H9 (cell line): ENCODE results near the gene UBE2Q1. TPM values are rescaled to one million over a fixed set of nuclear protein-coding genes. Genes with fewer than 3 reads are reported as not detected.

Experiments used
- DNase-seq: peaks from one replicate; pipeline ENCODE4 v3.0.0-alpha.2; 2017
- H2AFZ ChIP-seq: one replicate; pipeline ENCODE4 v1.6.1; 2013; ENCODE audit warnings: mild to moderate bottlenecking, low read length, control low read depth, moderate library complexity
- H2AK5ac ChIP-seq: 2 replicates; pipeline ENCODE4 v1.6.1; 2013; ENCODE audit warnings: low read length, control low read depth, mixed read lengths; ENCODE audit not compliant: insufficient read length
- H2BK120ac ChIP-seq: one replicate; pipeline ENCODE4 v1.6.1; 2013; ENCODE audit warnings: low read depth, mild to moderate bottlenecking, low read length, control low read depth, inconsistent platforms; ENCODE audit not compliant: poor library complexity, severe bottlenecking
- H2BK12ac ChIP-seq: 2 replicates; pipeline ENCODE4 v1.6.1; 2013; ENCODE audit warnings: low read length, control low read depth, mixed read lengths, low read depth; ENCODE audit not compliant: insufficient read length
- H2BK15ac ChIP-seq: 2 replicates; pipeline ENCODE4 v1.6.1; 2013; ENCODE audit warnings: low read depth, low read length, control low read depth
- H2BK20ac ChIP-seq: one replicate; pipeline ENCODE4 v1.6.1; 2013; ENCODE audit warnings: low read depth, mild to moderate bottlenecking, low read length, control low read depth, inconsistent platforms; ENCODE audit not compliant: poor library complexity, severe bottlenecking
- H2BK5ac ChIP-seq: 2 replicates; pipeline ENCODE4 v1.6.1; 2013; ENCODE audit warnings: low read length, control low read depth, mixed read lengths; ENCODE audit not compliant: insufficient read length
- H3K14ac ChIP-seq: 2 replicates; pipeline ENCODE4 v1.6.1; 2013; ENCODE audit warnings: low read length, control low read depth; ENCODE audit not compliant: insufficient read depth
- H3K18ac ChIP-seq: 2 replicates; pipeline ENCODE4 v1.6.1; 2013; ENCODE audit warnings: low read depth, mild to moderate bottlenecking, mixed read lengths, low read length, control low read depth; ENCODE audit not compliant: insufficient read length
- H3K23ac ChIP-seq: 2 replicates; pipeline ENCODE4 v1.6.1; 2013; ENCODE audit warnings: low read length, control low read depth, mixed read lengths, low read depth; ENCODE audit not compliant: insufficient read length
- H3K23me2 ChIP-seq: 2 replicates; pipeline ENCODE4 v1.6.1; 2013; ENCODE audit warnings: low read depth, mild to moderate bottlenecking, mixed read lengths, low read length, control low read depth; ENCODE audit not compliant: insufficient read length, poor library complexity, severe bottlenecking
- H3K27ac ChIP-seq: 2 replicates; pipeline ENCODE4 v1.5.1; 2013; ENCODE audit warnings: low read length, control low read depth, mixed read lengths, low read depth; ENCODE audit not compliant: insufficient read length
- H3K27me3 ChIP-seq: 2 replicates; pipeline ENCODE4 v1.6.1; 2013; ENCODE audit warnings: low read length, control low read depth, inconsistent platforms; ENCODE audit not compliant: insufficient read depth
- H3K4ac ChIP-seq: 2 replicates; pipeline ENCODE4 v1.6.1; 2013; ENCODE audit warnings: low read depth, mild to moderate bottlenecking, control low read depth, inconsistent platforms, low read length, moderate library complexity
- H3K4me1 ChIP-seq: 2 replicates; pipeline ENCODE4 v1.6.1; 2013; ENCODE audit warnings: low read length, control low read depth, inconsistent platforms; ENCODE audit not compliant: insufficient read depth
- H3K4me2 ChIP-seq: 2 replicates; pipeline ENCODE4 v1.6.1; 2013; ENCODE audit warnings: low read length, control low read depth, mixed read lengths; ENCODE audit not compliant: insufficient read length, insufficient read depth
- H3K56ac ChIP-seq: 2 replicates; pipeline ENCODE4 v1.6.1; 2013; ENCODE audit warnings: low read depth, mild to moderate bottlenecking, mixed read lengths, low read length, control low read depth; ENCODE audit not compliant: insufficient read length
- H3K79me1 ChIP-seq: 2 replicates; pipeline ENCODE4 v1.6.1; 2013; ENCODE audit warnings: low read depth, mild to moderate bottlenecking, moderate library complexity, low read length, control low read depth, inconsistent platforms; ENCODE audit not compliant: insufficient read depth, poor library complexity, severe bottlenecking
- H3K79me2 ChIP-seq: 2 replicates; pipeline ENCODE4 v1.6.1; 2013; ENCODE audit warnings: low read length, control low read depth, inconsistent platforms; ENCODE audit not compliant: insufficient read depth
- H3K9ac ChIP-seq: 2 replicates; pipeline ENCODE4 v1.6.1; 2013; ENCODE audit warnings: low read length, control low read depth, mixed read lengths; ENCODE audit not compliant: insufficient read length; ENCODE audit errors: extremely low read depth
- H3K9me3 ChIP-seq: one replicate; pipeline ENCODE4 v1.6.1; 2013; ENCODE audit warnings: low read depth, low read length, inconsistent platforms; ENCODE audit not compliant: control insufficient read depth
- H3T11ph ChIP-seq: one replicate; pipeline ENCODE4 v1.6.1; 2013; ENCODE audit warnings: mild to moderate bottlenecking, low read length, control low read depth, inconsistent platforms
- H4K20me1 ChIP-seq: one replicate; pipeline ENCODE4 v1.6.1; 2013; ENCODE audit not compliant: control insufficient read depth, insufficient read length, insufficient read depth
- H4K5ac ChIP-seq: 2 replicates; pipeline ENCODE4 v1.6.1; 2013; ENCODE audit warnings: low read depth, mild to moderate bottlenecking, mixed read lengths, low read length, control low read depth; ENCODE audit not compliant: insufficient read length
- H4K8ac ChIP-seq: replicated peaks from 2 replicates; pipeline ENCODE4 v1.6.1; 2013; ENCODE audit warnings: low read length, control low read depth, mixed read lengths, low read depth; ENCODE audit not compliant: insufficient read length
- H4K91ac ChIP-seq: 2 replicates; pipeline ENCODE4 v1.6.1; 2013; ENCODE audit warnings: low read depth, mild to moderate bottlenecking, moderate library complexity, mixed read lengths, low read length, control low read depth; ENCODE audit not compliant: insufficient read length
- H3K27ac Mint-ChIP-seq, 3 experiments: 2 replicates in 2 of 3; 3 replicates in 1 of 3; pipeline ENCODE4 v1.8.0; 2020 to 2021; ENCODE audit warnings: mixed read lengths in 3 of 3, mild to moderate bottlenecking in 1 of 3, moderate library complexity in 1 of 3
- H3K27me3 Mint-ChIP-seq: 2 replicates; pipeline ENCODE4 v1.8.0; 2021; ENCODE audit warnings: low read depth, mild to moderate bottlenecking, moderate library complexity, mixed read lengths
- H3K36me3 Mint-ChIP-seq, 3 experiments: 2 replicates in 2 of 3; 3 replicates in 1 of 3; pipeline ENCODE4 v1.8.0; 2020 to 2021; ENCODE audit warnings: low read depth in 3 of 3, mixed read lengths in 3 of 3; ENCODE audit not compliant: insufficient read depth in 1 of 3
- H3K4me1 Mint-ChIP-seq, 2 experiments: 2 replicates each; pipeline ENCODE4 v1.8.0; 2020; ENCODE audit warnings: mixed read lengths in 2 of 2
- H3K4me3 Mint-ChIP-seq, 2 experiments: 2 replicates in 1 of 2; 3 replicates in 1 of 2; pipeline ENCODE4 v1.8.0; 2020 to 2021; ENCODE audit warnings: mild to moderate bottlenecking in 2 of 2, mixed read lengths in 2 of 2, moderate library complexity in 1 of 2
- H3K9me3 Mint-ChIP-seq, 2 experiments: 2 replicates in 1 of 2; 3 replicates in 1 of 2; pipeline ENCODE4 v1.8.0; 2020; ENCODE audit warnings: mild to moderate bottlenecking in 2 of 2, mixed read lengths in 2 of 2, moderate library complexity in 1 of 2
- WGBS: extraction: QIAGEN DNeasy Blood & Tissue Kit; methylation state at CpG from one replicate; pipeline ENCODE4 v1.1.7; 2013; ENCODE audit warnings: missing lambda C conversion rate, low lambda C conversion rate, mixed read lengths; ENCODE audit not compliant: insufficient read length; ENCODE audit errors: extremely low coverage; 5-methylcytosine and 5-hydroxymethylcytosine counted together
- total RNA-seq: library from RNA; stranded (reverse); gene quantifications from 2 replicates; pipeline ENCODE4 v1.2.1, GENCODE V29; 2021
- TF ChIP-seq, protein P1 (sequence below): fragments of 200-600 bp; sonication (generic); conservative IDR thresholded peaks from 3 replicates; pipeline ENCODE4 v1.8.0; 2021; ENCODE audit warnings: antibody characterized with exemption, mild to moderate bottlenecking

The UBE2Q1 gene
- total RNA-seq, 1 experiment from 2014 or later = 108 TPM

DNA sequence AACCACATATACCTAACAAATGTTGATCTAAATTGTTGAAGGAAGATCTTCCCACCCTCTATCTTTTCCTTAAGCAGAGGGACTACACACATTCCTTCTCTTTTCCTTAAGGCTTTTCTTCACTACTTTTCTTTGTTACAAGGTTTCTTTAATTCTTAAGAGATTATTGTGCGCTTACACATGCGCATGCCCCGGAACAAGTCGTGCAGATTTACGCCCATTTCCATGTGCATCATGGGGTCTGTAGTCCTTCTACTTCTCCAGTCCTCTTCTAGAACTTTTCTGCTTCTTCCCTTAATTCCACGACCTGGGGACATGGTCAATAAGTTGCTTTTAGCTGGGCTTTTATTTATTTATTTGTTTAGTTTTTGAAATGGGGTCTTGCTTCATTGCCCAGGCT lies 7.4 kb upstream of the UBE2Q1 start:
- no peak overlapping the region for H2BK5ac ChIP-seq
- H3K4me2 ChIP-seq = no peak overlapping the region
- no peak overlapping the region for H2BK15ac ChIP-seq
- H3K79me2 ChIP-seq = no peaks in the 10 kb centered on the region
- no peak overlapping the region for H3K4me3 Mint-ChIP-seq
- H3K4me1 Mint-ChIP-seq = peaks cover 18 to 20% of the 10 kb centered on the region in 2 experiments
- no peak overlapping the region for H2BK120ac ChIP-seq
- no peak overlapping the region for H3K9ac ChIP-seq
- no peak overlapping the region for H3T11ph ChIP-seq
- TF ChIP-seq, protein P1, sequence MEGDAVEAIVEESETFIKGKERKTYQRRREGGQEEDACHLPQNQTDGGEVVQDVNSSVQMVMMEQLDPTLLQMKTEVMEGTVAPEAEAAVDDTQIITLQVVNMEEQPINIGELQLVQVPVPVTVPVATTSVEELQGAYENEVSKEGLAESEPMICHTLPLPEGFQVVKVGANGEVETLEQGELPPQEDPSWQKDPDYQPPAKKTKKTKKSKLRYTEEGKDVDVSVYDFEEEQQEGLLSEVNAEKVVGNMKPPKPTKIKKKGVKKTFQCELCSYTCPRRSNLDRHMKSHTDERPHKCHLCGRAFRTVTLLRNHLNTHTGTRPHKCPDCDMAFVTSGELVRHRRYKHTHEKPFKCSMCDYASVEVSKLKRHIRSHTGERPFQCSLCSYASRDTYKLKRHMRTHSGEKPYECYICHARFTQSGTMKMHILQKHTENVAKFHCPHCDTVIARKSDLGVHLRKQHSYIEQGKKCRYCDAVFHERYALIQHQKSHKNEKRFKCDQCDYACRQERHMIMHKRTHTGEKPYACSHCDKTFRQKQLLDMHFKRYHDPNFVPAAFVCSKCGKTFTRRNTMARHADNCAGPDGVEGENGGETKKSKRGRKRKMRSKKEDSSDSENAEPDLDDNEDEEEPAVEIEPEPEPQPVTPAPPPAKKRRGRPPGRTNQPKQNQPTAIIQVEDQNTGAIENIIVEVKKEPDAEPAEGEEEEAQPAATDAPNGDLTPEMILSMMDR = no peak
- no peak overlapping the region for H2AK5ac ChIP-seq
- no peak overlapping the region for H2BK12ac ChIP-seq
- no peaks in the 10 kb centered on the region; the same call in 1 of the 2 replicates for H3K4me1 ChIP-seq
- no peak overlapping the region for H3K27ac ChIP-seq
- H3K9me3 Mint-ChIP-seq = no peaks in the 10 kb centered on the region
- no peaks in the 10 kb centered on the region for H3K9me3 ChIP-seq
- no peak overlapping the region for H2AFZ ChIP-seq
- no peak overlapping the region for H3K4ac ChIP-seq
- no peak overlapping the region for H2BK20ac ChIP-seq
- no peak overlapping the region for H4K5ac ChIP-seq
- no peak for DNase-seq
- H3K23me2 ChIP-seq = peaks cover 11% of the 10 kb centered on the region
- no peaks in the 10 kb centered on the region for H3K27me3 ChIP-seq
- H4K91ac ChIP-seq = no peak overlapping the region
- no peaks in the 10 kb centered on the region for H3K79me1 ChIP-seq
- H3K18ac ChIP-seq = no peak overlapping the region
- H3K27ac Mint-ChIP-seq = no peak overlapping the region; a peak in 1 of 7 replicates
- WGBS = no CpG with 5 or more reads among the region's 6 CpGs
- peaks cover 8% of the 10 kb centered on the region for H3K27me3 Mint-ChIP-seq
- H3K36me3 Mint-ChIP-seq = no peaks in the 10 kb centered on the region; a peak in 1 of 7 replicates
- no peak overlapping the region for H3K14ac ChIP-seq
- no peak overlapping the region for H4K8ac ChIP-seq
- H3K56ac ChIP-seq = no peak overlapping the region
- no peaks in the 10 kb centered on the region for H4K20me1 ChIP-seq
- H3K23ac ChIP-seq = no peak overlapping the region
